Loucy (cell line): ENCODE results near the gene CELF4.

Source experiments
- H2AFZ ChIP-seq: fragments of 200-600 bp; sonication (generic); 2 replicates; pipeline ENCODE4 v1.6.0; 2016; ENCODE audit warnings: antibody characterized with exemption, mild to moderate bottlenecking, low read length, moderate library complexity
- H3F3A ChIP-seq: fragments of 200-600 bp; 2 replicates; pipeline ENCODE4 v1.6.0; 2016; ENCODE audit warnings: antibody characterized with exemption, low read depth, mild to moderate bottlenecking
- H3K27me3 ChIP-seq: fragments of 200-600 bp; sonication (generic); 2 replicates; pipeline ENCODE4 v1.6.1; 2014; ENCODE audit warnings: low read length, mild to moderate bottlenecking; ENCODE audit not compliant: insufficient read depth, poor library complexity, severe bottlenecking
- H3K36me3 ChIP-seq: fragments of 200-600 bp; sonication (generic); 2 replicates; pipeline ENCODE4 v1.6.1; 2016; ENCODE audit warnings: low read length; ENCODE audit not compliant: insufficient read depth
- H3K4me1 ChIP-seq: fragments of 200-600 bp; sonication (generic); 2 replicates; pipeline ENCODE4 v1.5.1; 2014; ENCODE audit warnings: low read length, mild to moderate bottlenecking; ENCODE audit not compliant: insufficient read depth, poor library complexity, severe bottlenecking
- H3K4me2 ChIP-seq: fragments of 200-600 bp; sonication (generic); 2 replicates; pipeline ENCODE4 v1.6.0; 2014; ENCODE audit warnings: antibody characterized with exemption, low read length, low read depth, mild to moderate bottlenecking; ENCODE audit not compliant: poor library complexity, severe bottlenecking
- H3K4me3 ChIP-seq: fragments of 200-600 bp; sonication (generic); 2 replicates; pipeline ENCODE4 v1.5.1; 2014; ENCODE audit warnings: low read length, mild to moderate bottlenecking, mixed read lengths; ENCODE audit not compliant: poor library complexity, severe bottlenecking
- H3K79me2 ChIP-seq: fragments of 200-600 bp; sonication (generic); 2 replicates; pipeline ENCODE4 v1.6.1; 2014; ENCODE audit warnings: low read length; ENCODE audit not compliant: insufficient read depth
- H3K9ac ChIP-seq: fragments of 200-600 bp; sonication (generic); 2 replicates; pipeline ENCODE4 v1.6.0; 2014; ENCODE audit warnings: mild to moderate bottlenecking, low read depth, low read length, moderate library complexity; ENCODE audit not compliant: poor library complexity, severe bottlenecking
- H3K9me2 ChIP-seq: fragments of 200-600 bp; sonication (generic); replicated peaks from 2 replicates; pipeline ENCODE4 v1.6.1; 2016; ENCODE audit warnings: low read depth, low read length, mixed read lengths
- H3K9me3 ChIP-seq: fragments of 200-600 bp; sonication (generic); 2 replicates; pipeline ENCODE4 v1.6.1; 2014; ENCODE audit warnings: mild to moderate bottlenecking, antibody characterized with exemption, low read length, low read depth; ENCODE audit not compliant: insufficient read depth
- H4K20me1 ChIP-seq: fragments of 200-600 bp; sonication (generic); 2 replicates; pipeline ENCODE4 v1.6.0; 2014; ENCODE audit warnings: antibody characterized with exemption, low read length, mild to moderate bottlenecking; ENCODE audit not compliant: insufficient read depth, poor library complexity, severe bottlenecking
- CTCF ChIP-seq: fragments of 200-600 bp; sonication (generic); conservative IDR thresholded peaks from 2 replicates; pipeline ENCODE4 v1.5.1; 2014; ENCODE audit warnings: mild to moderate bottlenecking, antibody characterized with exemption, low read length
- EZH2phosphoT487 ChIP-seq: fragments of 200-600 bp; IDR thresholded peaks from 2 replicates; pipeline ENCODE4 v1.6.1; 2018; ENCODE audit warnings: antibody characterized with exemption, mild to moderate bottlenecking, moderate library complexity, borderline replicate concordance

Gene CELF4

DNA sequence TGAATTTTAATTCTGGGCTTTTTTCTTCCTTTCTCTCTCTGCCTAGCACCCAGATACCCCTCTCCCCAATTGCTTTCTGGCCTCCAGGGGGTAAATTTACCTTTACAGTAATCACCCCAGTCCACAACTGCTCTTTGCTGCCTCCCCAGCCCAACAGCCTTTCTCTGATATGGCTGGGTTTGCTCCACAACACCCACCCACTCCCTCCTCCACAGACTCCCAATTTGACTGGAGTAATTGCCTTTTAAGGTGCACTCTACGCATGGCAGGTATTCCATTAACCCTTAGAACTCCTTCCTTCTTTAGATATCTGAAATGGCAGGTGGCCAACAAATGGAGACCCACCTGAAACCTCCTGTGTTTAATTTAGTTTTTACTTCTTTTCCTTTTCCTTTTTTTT, 3.6 kb downstream of the CELF4 start:
- no peak overlapping the region for H2AFZ ChIP-seq
- H4K20me1 ChIP-seq, result no peaks in the 10 kb centered on the region
- no peaks in the 10 kb centered on the region for H3F3A ChIP-seq
- H3K9me2 ChIP-seq, result no peaks in the 10 kb centered on the region
- H3K9ac ChIP-seq, result no peak overlapping the region
- H3K9me3 ChIP-seq, result no peaks in the 10 kb centered on the region
- H3K79me2 ChIP-seq, result no peaks in the 10 kb centered on the region
- H3K36me3 ChIP-seq, result no peaks in the 10 kb centered on the region
- no peaks in the 10 kb centered on the region for H3K27me3 ChIP-seq
- H3K4me1 ChIP-seq, result no peaks in the 10 kb centered on the region
- H3K4me2 ChIP-seq, result no peak overlapping the region
- no peak overlapping the region for H3K4me3 ChIP-seq
- TF ChIP-seq EZH2phosphoT487, result no peak
- no peak for TF ChIP-seq CTCF

DNA sequence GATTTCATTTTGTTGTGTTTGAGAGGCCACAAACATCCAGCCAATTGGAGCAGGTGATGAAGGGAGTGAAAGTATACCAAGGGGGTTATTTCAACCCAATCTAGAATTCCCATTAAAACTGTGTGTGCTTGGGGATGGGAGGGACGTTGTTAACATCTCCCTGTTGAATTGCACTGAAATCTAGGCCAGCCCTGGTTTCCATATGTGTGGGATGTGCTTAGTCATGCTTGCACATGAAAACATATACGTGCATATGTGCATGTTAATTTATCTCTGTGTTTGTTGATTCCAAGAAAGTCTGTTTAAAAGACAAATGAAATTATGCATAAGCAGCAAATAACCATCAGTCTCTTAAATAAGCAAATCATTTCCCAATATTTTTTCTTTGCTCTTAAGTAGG, 5.6 kb downstream of the CELF4 start:
- Histone ChIP-seq H3K36me3 (no peaks in the 10 kb centered on the region), H3K4me1 (no peaks in the 10 kb centered on the region), H3K27me3 (no peaks in the 10 kb centered on the region), H3K9me3 (no peaks in the 10 kb centered on the region), H4K20me1 (no peaks in the 10 kb centered on the region), H3K4me2 (no peak overlapping the region), H3K9me2 (no peaks in the 10 kb centered on the region), H3K4me3 (no peak overlapping the region), H3F3A (no peaks in the 10 kb centered on the region), H2AFZ (no peak overlapping the region), H3K79me2 (no peaks in the 10 kb centered on the region), H3K9ac (no peak overlapping the region)
- no peak for TF ChIP-seq EZH2phosphoT487
- no peak for TF ChIP-seq CTCF

- H3K9me3 ChIP-seq, result no peaks in the 10 kb centered on the region
- H3K36me3 ChIP-seq, result no peaks in the 10 kb centered on the region
- no peak overlapping the region for H3K4me3 ChIP-seq
- no peak overlapping the region for H3K9ac ChIP-seq
- no peaks in the 10 kb centered on the region for H4K20me1 ChIP-seq
- no peaks in the 10 kb centered on the region for H3F3A ChIP-seq
- no peak overlapping the region for H3K4me2 ChIP-seq
- H2AFZ ChIP-seq, result no peak overlapping the region
- H3K4me1 ChIP-seq, result no peaks in the 10 kb centered on the region
- no peaks in the 10 kb centered on the region for H3K9me2 ChIP-seq
- no peaks in the 10 kb centered on the region for H3K27me3 ChIP-seq
- TF ChIP-seq EZH2phosphoT487, result no peak
- no peak for TF ChIP-seq CTCF
- H3K79me2 ChIP-seq, result no peaks in the 10 kb centered on the region
These were observed 6.4 kb downstream of the CELF4 start for GRCh38 chr18:37559194-37559593.
